Activated gamma-delta T cell (primary cell): ENCODE data around the gene DUSP22.
"Not testable (repeated sequence)": the region's sequence is repeated elsewhere in the genome, so short reads cannot be mapped to it uniquely, and the experiment has no call there.

Experiments used
- DNase-seq: peaks from one replicate; lab custom pipeline; 2025; lab: John Stamatoyannopoulos, UW

The DUSP22 gene

DNA sequence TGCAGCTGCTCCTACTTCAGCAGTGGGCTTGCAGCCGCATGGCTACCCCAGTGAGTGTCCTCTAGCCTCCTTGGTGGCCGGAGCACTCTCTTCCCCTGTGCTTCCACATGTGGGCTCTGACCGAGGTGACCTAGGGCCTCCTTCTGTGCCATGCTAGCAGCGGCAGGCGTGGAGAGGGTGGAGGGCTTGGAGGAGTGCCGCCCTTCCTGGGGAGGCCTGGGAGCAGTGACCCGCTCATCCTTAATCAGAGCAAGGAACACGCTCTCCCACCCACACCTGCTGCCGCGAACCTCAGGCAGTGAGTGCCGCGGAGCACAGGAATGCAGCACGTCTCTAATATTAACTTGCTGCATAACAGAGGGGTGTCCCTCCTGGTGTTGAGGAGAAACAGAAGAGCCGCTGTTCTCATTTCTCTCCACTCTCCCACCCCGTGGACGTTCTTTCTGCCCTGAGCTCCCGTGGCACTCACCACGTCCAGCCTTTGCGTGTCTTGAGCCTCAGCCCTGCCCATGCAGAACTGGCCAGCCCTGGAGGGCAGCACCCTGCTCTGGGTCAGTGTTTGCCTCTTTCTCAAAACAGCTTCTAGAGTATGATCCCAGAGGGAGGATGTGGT lies 31.9 kb downstream of the DUSP22 start:
- DNase-seq, result no peak

DNA sequence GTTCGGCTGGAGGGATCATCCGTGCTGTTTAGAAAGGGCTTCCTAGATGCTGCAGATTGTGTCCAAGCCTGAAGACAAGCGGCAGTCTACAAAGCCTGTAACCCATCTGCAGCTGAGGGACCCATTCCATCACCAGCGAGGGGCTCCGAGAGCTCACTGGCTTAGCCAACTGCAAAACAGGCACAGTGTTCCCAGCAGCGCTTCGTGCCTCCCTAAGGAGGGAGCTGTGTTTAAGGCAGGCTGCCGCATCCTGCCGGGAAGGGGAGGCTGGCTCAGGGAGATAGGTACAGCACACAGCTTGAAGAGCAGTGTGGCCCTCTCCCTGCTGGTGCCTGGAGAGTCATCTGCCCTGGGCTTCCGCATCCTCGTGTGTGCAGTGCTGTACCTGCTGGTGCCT lies 32.4 kb downstream of the DUSP22 start:
- DNase-seq, result no peak

DNA sequence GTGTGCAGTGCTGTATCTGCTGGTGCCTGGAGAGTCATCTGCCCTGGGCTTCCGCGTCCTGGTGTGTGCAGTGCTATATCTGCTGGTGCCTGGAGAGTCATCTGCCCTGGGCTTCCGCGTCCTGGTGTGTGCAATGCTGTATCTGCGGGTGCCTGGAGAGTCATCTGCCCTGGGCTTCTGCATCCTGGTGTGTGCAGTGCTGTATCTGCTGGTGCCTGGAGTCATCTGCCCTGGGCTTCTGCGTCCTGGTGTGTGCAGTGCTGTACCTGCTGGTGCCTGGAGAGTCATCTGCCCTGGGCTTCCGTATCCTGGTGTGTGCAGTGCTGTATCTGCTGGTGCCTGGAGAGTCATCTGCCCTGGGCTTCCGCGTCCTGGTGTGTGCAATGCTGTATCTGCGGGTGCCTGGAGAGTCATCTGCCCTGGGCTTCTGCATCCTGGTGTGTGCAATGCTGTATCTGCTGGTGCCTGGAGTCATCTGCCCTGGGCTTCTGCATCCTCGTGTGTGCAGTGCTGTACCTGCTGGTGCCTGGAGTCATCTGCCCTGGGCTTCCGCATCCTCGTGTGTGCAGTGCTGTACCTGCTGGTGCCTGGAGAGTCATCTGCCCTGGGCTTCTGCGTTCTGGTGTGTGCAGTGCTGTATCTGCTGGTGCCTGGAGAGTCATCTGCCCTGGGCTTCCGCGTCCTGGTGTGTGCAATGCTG lies 33.0 kb downstream of the DUSP22 start:
- DNase-seq, result not testable (repeated sequence)

DNA sequence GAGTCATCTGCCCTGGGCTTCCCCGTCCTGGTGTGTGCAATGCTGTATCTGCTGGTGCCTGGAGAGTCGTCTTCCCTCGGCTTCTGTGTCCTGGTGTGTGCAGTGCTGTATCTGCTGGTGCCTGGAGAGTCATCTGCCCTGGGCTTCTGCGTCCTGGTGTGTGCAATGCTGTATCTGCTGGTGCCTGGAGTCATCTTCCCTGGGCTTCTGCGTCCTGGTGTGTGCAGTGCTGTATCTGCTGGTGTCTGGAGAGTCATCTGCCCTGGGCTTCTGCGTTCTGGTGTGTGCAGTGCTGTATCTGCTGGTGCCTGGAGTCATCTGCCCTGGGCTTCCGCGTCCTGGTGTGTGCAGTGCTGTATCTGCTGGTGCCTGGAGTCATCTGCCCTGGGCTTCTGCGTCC lies 33.8 kb downstream of the DUSP22 start:
- DNase-seq, result not testable (repeated sequence)

DNA sequence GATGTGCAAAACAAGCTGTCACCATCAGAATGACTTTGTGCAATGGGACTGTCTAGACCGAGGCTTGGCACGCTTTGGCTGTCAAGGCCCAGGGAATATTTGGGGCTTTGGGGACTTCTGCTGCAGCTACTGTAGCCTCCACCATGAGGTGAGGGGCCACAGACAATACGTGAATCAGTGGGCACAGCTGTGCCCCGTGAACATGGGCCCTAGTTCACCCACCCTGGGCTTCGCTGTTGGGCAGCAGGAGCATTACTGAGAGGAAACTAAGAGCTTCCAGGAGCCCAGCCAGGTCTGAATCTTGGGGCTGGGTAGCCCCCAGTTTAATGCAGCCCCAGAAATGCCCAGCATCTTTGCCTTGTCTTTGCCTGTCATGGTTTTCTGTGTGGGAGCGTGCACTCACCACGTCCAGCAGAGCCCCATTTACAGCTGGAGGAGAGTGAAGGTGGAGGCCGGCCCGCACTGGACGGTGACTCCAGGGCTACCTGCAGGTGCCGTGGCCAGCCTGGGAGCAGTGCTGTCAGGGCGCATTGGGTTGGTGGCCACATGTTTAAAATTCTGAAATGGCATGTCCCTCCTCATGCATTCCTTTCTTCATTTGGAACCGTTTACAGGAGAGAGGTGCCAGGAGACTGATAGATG lies 34.7 kb downstream of the DUSP22 start:
- DNase-seq, result no peak

DNA sequence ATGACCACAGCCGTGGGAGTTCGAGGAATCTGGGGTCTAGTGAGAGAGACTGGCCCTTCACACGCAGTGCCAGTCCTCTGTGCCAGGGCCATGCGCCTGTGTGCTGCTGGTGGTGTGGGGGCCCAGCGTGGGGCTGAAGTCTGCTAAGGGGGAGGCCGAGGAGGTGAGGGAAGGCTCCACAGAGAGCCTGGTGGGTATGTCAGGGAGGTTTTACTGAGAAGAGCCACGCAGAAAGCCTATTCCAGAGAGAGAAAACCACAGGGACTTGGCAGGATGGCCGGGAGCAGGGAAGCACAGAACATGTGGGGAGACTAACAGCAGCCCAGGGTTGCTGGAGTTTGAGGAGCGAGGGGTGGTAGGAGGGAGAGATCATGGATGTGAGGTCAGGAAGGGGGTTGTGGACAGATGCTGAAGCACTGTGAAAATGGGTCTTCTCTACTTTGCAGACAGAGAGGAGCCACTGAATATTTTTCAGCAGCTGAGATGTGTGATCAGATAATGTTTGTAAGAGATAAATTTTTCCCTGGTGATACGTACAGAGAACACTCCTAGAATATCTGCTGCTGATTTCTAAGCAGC lies 35.3 kb downstream of the DUSP22 start:
- no peak for DNase-seq

DNA sequence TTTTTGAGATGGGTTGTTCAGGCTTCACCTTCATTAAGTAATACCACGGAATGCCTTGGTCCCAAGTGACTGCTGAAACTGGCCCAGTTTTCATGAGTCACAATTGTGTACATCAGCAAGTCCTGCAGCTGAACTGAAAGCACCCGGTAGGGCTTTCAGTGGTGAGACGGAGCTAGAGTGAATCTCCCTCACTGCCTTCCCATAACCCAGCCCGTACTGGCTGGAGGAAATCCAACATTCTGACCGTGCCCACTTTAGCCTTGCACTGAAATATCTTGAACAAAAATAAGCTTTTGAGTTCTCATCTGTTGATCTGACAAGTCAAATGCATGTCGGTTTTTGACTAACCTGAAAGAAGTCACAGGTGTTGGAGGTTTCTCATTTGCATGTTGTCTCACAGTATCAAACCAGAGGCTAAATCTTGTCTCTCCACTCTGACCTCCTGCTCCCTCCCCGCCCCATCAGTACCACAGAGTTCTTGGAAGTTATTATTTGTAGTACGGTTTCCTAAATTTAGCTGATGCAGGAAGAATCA lies 35.9 kb downstream of the DUSP22 start:
- DNase-seq, result no peak

DNA sequence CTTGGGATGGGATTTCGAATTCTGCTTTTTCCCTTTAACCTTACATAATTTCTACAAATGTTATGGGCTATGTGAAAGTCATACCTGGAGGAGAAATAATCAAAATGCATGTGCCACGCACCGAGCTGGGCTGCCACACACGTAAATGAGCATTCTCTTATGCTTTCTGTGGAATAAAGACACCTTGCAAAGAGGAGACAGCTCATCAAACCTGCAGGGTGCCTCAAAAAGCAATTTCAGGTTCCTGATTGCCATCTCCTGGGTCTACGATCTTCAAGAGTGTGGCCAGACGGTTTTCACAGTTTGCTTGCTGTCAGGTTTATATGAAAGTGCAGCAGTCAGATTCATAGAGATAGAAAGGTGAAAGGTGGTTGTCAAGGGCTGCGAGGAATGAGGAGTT lies 36.6 kb downstream of the DUSP22 start:
- DNase-seq, result no peak

DNA sequence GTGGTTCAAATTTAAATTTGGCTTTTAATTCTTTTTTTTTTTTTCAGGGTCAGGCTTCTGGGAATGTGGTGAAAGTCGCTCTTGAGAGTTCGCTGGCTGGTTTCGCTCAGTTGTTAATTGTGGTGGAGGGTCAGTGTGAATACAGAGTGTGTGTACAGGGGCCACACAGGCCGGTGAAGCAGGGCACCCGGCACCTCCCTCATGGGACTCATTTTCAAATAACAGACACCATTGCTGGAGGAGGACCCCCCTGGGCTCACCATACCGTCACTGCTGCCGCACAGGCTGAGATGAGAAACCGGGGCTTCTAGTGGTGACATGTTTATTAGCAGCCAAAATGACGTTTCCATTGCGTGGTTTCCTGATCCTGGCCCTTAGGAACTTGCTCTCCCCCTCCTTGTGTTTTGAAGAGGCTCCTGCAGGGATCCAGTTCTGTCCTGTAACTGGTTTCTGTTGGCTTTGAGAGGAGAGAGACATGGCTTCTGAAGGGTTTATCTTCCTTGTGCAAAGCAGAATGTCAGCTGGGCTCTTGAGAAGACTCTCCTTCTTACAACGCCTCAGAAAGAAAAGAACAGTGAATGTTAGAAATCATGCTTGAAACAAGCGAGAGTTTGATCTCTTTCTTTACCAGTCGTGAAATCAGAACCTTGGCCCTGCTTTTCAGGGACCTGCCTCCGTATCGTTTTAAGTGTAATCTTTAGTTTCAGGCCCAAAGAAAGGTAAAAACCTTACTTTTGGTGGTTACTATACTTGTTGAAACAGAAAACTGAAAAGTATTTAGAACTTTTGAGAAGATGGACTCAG lies 37.8 kb downstream of the DUSP22 start:
- no peak for DNase-seq

DNA sequence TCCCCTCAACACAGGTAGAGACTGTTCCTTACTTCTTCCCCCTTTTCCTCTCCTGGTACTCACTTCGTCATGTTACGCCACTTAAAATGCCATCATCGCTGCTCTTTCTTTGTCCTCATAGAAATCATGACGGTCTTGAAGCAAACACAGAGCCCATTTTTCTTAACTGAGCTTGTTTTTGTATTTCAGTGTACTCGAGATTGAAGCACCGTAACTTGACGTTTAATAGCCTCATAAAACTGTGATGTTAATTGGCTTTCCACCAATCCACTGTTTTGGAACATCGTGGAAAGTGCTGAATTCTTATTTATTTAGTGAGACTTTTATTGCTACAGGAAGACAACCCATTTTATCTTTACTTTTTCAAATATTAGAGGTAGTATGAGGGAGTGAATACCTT lies 38.7 kb downstream of the DUSP22 start:
- DNase-seq, result no peak

DNA sequence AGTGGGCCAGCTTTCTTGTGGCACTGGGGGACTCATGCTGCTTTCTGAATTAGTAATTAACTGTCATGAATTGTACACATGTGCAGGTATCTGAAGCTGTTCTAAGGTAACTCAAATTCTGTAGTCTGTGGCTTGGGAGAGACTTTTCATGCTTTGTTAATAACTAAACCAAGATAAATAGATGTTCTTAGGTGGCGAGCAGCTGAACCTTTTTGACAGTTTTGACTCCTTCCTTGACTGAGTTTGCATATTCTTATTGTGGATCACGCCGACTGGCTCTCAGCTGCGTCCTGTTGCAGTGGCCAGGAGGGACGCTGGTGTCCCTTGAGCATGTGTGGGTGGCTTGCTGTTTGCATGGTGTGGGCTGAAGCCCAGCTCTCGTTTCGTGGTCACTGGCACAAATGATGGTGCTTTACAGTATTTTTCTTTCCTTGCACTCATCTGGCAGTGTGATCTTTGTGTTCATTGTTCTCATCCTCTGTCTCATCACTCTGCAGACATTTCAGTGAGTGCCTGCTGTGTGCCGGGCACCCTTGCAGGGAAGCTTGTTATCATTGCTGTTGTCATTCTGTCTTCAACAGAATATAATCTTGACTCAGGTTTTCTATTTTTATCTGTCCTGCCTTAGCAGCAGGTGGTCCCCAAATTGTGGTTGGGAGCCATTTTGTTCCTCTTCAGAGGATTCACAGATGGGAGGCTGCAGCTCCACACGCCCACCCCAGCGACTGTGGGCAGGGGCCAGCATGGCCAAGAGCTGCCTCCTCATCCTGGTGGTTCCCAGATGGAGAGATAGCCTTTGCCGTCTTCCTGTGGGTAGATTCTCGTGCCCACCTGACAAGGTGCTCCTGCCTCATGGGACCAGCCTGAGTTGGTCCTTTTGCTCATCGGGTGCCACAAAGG lies 39.6 kb downstream of the DUSP22 start:
- DNase-seq, result no peak

DNA sequence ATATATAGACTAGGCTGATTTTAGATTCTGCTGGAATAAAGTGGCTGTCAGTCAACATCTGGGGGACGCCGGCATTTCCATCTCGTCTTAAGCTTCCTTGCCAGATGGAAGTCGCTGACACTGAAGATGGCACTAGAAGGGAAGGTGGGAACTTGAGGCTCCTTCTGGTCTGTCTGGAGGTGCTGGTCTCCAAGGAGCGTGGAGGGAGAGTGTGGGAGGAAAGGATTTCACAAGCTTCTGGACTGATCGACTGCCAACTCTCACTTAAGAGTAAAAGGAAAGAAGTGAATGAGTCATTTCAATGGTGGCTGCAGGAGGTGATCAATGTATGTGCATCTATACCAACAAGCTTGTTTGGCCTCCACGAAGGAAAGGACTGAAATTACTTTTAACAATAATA lies 40.4 kb downstream of the DUSP22 start:
- no peak for DNase-seq

DNA sequence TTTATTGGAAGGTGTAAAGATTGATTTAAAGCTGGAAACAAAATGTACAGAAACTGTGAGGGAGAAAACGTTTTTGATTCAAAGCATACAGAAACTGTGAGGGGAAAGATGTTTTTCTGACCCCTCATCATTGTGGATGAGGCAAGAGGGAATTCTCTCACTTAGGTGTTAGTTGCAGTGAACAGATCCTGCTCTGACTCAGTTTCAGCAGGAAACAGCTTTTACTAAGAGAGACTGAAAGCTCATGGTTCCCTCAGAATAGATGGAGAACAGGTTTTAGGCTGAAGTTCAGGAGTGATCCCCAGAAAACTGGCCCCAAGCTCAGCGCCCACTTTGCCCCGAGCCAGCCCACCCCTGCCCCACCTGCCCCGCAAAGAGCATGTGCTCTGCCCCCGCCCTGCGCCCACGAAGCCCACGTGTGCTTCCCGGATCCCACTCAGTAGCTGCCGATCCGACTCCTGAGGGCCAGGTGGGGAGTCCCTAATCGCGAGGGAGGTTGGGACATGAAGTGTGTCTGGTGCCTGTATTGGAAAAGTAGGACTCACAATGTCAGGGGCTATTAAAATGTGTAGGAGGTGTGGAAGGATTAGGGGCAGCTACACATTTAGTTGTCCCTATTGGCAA lies 41.2 kb downstream of the DUSP22 start:
- no peak for DNase-seq

DNA sequence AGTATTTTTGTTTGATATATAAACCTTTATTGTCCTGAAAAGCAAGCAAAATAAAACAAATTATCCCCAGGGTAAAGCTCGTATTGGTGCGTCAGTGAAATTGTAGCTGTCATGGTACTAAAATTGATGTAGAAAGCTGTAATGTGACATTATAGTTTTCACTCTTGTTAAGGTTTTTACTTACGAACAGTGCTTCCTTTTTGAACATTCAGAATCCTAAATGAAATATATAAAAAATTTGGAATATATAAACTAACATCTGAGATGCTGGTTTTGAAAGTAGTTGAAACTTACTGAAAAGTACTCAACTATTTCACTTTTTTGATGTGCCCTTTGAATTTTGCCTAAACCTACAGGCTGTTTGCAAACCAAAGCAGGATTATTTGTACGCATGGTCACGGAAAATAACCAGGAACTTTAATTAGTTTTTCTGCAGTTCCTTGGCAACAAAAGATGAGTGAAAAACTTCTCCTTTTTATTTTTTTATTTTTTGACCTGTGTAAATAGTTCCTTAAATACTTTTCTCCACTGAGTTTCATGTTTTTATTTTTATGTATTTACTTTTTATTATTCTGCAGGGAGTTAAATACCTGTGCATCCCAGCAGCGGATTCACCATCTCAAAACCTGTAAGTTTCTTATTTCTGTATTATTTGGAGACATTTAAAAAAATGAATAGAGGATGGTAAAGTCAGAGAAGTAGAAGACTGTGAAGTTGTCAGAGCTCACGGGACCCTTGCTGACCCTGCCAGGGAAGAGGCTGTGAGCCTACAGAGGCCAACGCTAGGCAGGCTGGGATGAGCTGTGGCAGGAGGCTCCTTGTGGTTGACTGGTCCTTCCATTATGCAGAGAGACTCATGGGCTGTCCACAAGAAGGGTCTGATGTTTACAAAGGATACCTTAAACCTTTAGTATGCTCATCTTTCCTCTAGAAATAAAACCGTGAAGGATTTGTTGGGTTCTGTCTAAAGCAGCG lies 42.5 kb downstream of the DUSP22 start:
- no peak for DNase-seq

DNA sequence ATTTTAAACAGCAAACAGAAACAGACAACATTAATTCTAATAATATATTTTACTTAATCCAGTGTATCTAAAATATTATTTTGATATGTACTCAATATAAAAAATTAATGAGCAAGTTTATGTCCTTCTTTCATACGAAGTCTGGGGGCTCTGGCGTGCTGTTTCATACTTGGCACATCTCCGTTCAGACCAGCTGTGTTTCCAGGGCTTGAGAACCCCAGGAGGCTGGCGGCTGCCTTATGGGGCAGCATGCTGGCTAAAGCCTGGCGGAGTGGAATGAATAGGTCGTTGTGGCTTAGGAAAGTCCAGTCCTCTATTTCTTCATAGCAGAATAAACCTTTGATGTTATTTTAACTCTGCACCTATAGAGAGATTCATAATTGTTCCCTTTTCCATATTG lies 43.3 kb downstream of the DUSP22 start:
- DNase-seq, result no peak

DNA sequence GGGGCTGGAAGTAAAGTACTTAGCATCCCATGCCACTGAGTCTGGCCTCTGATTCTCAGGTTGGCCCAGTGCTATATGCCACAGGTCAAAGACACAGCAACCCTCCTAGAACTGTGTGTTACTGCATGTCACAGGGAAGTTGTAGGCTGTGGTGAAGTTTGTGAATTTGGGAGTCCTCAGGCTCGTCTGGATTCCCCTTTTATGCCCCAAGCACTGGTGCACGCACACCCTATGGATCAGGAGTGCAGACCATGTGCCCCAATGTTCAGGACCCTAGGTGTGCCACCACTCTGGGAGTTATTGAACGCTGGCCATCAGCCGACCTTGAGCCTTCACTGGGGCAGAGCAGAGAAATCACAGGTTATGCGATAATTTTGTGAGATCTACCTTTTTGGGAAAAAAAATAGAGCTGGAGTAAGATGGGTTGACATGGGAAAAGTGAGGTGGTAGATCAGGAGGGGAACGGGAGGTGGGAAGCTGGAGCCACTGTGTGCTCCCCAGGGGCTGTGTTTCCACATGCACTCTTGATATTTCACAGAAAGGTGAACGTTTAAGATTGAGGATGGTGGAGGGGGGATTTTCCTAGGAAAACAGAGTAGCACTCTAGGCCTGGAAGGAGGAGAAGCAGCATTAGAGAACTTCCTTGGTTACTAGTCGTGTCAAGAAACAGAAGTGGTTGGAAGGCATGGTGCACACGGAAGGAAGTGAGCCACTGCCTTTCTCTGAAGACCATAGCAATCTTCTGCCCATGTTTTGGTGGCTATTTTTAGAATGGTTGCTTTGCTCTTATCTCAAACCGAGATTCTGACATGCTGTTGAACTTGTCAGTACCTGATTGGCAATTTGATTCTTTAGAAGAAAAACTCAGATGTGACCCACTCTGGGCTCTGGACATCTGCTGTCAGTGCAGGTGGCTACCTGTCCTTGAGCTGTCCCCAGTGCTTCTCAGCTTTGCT lies 44.1 kb downstream of the DUSP22 start:
- DNase-seq, result no peak

DNA sequence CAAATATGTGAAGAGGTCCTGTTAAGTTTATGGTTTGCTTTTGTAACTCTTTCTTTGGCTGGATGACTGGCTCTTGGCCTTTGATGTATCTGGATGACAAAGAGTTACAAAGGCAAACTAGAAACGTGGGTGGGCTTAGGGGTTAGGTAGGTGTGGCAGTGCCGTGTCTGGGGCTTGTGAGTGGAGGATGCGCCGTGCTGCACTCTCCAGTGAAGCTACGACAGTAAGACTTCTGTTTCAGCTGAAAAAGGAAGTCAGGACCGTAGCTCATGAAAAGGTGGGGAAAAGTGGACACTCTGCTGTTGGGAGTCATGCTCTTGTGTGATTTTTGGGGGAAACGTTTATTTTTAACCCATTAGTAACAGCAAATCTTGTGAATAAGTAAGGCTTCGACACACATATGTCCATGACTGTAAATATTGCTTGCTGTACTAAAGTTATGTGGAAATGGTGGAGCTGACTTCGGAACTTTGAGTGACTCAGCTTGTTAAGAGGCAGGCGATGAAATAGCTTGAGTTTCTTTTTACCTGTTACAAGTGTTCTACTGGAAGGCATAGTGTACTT lies 45.6 kb downstream of the DUSP22 start:
- no peak for DNase-seq

DNA sequence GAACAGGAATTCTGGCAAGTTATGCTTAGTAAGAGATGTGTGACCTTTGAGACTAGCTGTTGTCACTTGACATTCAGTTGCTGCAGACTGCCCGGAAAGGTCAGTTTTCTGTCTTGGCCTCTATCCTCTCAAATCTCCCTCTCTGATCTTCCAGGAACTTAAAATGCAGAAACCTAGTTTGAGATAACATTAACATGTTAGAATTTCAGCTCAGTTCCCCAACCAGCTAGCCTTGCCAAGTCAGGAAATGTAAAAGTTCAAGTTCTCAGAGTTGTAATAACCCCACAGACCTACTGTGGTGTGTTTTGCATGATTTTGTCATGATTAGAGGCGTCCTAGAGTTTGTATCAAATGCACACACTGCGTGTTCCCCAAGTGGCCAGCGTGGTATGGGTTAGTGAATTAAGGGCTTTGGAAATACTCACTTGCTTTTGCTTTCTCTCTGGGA lies 46.6 kb downstream of the DUSP22 start:
- DNase-seq, result no peak
